GM19239 (cell line): Measurements from ENCODE around the gene LAMB4.

Source experiments
- DNase-seq: peaks from one replicate; pipeline ENCODE4 v3.0.0; 2011; ENCODE audit warnings: low spot score; ENCODE audit not compliant: insufficient read length
- FAIRE-seq: peaks from 2 replicates; lab custom pipeline; 2011; peaks lifted over from hg19 to GRCh38; lab: Jason Lieb, UNC

Gene LAMB4

DNA sequence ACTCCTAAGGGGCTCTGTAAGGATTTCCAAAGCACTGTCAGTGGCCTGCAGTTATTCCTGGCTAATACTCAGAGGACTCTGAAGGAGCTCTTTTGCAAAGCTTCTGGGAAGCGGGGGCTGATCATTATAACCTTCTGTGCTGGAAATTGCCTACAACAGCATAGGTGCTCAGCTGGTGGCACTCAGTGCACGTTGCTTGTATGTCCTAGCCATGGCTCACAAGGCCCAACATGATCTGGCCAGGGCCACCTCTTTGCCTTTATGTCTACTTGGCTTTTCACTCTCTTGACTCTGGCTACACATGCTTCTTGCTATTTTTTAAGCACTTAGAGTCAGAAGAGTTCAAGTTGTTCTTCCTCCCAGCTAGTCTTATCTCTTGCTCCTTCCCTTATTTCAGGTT, 17.5 kb downstream of the LAMB4 start:
- DNase-seq = no peak
- no peak for FAIRE-seq

DNA sequence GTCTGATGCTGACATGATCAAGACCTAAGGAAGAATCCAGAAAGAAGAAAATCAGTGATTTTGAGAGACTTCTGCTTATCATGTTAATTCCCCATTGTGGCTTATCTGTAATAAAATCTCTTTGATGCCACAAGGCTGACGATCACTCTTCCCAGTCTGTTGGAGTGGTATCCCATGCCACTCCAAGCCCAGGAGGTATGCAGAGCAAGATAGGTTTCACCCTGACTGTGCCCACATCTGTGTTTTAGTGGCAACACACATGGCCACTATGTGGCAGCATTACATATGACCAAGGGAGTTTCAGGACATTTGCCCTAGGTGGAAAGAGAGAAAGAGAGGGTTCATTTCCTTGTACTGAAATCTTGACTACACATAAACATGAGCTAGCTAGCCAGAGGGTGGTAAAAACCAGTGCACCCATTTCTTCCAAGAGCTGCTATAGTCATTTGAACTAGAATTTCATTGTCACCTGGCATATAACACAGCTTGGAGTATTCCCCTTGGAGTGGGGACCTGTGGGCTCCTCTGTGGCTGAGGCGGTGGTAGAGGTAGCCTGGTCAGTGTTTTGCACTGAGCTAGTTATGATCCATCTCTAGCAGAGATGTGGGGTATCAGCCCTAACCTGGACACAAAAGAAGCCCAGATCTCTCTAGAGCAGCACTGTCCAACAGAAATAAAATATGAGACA, 20.8 kb downstream of the LAMB4 start:
- FAIRE-seq (peak; percentile 47), DNase-seq (no peak)

DNA sequence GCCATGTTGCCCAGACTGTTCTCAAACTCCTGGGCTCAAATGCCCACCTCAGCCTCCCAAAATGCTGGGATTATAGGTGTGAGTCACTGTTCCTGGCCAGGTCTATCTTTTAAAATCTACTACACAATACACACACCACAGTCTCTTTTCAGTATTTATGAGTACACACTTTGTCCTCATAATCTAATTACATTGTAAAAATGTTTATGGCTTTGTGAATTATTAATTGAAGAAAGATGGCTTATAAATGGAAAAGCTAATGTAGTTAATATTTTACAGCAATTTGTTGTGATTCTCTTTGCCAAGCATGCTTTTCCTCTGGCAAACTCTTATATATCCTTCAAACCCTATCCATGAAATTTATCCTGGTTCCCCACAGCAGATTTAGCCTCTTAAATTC, 22.0 kb downstream of the LAMB4 start:
- FAIRE-seq (no peak), DNase-seq (no peak)

DNA sequence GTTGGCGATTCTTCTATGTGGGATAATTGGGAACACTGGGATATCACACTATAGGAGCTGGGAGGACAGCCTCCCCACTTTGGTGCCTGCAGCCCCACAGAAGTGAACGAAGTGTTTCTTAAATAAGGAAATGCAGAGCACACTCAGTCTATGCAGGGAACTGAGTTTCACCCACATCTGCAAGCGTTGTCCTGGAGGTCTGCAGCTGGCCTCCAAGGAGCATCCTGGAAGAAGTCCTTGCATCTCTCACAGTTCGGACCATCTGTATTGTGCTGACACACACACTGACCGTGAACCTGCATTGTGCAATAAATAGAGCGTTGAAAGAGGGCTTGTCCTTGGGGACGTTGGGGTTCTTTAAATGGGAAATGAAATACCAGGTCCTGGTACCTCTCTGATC, 25.8 kb downstream of the LAMB4 start:
- FAIRE-seq (no peak), DNase-seq (no peak)

DNA sequence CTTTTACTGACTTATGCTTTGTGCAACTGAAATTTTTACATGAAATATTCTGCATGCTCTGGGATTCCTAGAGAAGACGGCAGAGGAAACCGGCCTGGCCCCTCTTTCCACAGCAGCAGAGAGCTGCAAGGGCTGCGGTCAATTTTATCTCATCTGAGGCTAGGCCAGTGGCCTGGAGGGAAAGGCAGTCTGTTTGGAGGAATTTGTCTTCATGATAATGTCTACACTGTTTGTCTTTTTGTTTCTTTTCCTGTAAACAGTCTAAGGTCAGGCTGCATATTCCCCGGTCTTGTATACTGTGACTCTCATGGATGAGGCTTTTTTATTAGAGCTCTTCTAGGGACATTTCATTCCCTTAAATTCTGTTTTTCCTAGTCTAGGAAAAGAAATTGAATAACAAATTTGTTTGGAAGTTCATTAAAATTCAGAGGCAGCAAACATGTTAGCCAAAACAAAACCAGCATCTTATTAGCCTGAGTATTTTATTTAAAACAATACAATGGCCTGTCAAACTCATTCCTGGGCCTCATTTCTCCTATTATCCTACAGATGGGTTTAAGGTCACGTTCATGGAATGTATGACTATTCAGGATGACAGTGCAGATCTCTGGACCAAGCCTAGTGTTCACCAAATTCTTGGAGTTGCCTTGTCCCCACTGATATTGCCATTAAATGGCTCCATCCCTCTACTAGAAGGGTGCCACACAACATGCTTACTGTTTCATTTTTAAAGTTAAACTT, 26.4 kb downstream of the LAMB4 start:
- DNase-seq = no peak
- no peak for FAIRE-seq

DNA sequence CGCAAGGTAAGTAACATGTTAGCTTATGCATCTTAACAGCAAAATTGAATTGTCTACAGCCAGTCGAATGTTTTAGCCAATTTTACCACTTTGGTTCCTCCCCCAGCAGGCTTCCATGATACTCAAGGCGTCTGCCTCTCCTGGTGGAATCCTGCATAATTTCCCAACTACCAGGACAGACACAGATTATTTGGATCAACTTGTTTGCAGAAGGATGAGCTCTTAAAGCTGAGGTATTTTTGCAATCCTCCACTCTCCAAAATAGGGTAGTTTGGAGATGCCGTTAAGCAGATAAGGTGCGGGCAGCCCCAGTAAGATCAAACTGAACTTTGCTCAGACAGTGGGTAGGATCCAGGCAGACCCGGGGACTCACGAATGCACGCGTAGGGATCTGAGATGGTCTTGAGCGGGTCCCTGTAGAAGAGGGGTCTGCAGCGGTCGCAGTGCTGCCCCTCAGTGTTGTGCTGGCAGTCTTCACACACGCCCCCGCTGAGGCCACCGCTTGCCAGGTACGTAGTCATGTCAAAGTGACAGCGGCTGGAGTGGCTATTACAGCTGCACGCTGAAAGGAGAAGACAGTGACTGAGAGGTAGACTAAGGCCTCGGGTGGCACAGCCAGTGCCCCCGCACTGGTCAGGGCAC, 27.4 kb downstream of the LAMB4 start:
- DNase-seq = no peak
- FAIRE-seq = no peak

DNA sequence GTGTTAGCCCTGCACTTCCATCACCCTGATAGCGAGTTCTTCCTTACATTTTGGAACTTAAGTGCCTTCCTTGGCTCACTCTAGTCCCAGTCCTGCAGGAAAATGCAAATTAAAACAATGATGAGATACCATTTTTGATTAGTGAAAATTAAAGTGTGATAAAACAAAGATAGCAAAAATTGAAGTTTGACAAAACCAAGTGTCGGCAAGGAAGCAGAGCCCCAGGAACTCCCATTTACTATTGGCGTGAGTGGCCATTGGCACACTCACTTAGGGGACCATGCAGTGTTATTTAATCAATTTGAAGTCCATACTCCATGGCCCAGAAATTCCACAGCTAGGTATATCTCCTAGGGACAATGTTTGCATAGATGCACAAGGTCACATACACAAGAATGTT, 28.4 kb downstream of the LAMB4 start:
- DNase-seq (no peak), FAIRE-seq (no peak)

DNA sequence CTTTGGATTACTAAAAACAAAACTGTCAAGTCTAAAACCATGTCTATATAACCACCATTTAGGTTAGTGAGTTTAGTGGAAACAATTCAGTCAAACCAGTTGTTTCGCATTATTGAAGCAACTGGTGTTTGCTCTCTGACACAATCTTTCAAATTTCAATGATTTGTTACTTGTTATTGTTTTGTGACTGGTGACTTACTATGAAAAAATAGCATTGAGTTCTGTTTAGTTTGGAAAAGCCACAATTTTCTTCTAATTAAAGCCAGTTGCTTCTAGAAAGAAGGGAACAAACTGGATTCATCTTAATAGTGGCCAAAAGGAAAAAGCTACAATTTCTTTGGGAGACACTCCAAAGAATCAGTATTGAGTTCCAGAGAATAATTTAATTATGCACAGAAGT, 30.4 kb downstream of the LAMB4 start:
- FAIRE-seq (no peak), DNase-seq (no peak)

DNA sequence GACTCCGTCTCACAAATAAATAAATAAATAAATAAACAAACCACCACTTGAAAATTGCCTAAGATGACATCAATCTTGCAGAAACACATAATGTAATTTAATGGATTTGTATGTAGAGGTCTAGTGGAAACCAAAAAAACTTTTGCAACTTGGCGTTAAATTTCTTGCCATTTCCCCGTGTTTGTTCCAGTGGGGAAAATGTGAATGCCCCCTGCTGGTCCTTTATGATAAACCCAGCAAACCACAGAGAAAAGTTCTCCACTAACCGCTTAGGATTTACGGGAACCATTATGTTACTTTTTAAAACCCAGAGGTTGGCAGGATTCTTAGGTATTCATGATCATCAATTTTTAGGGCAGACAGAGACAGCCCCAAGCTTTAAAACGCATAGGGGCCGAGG, 32.5 kb downstream of the LAMB4 start:
- FAIRE-seq (no peak), DNase-seq (no peak)

DNA sequence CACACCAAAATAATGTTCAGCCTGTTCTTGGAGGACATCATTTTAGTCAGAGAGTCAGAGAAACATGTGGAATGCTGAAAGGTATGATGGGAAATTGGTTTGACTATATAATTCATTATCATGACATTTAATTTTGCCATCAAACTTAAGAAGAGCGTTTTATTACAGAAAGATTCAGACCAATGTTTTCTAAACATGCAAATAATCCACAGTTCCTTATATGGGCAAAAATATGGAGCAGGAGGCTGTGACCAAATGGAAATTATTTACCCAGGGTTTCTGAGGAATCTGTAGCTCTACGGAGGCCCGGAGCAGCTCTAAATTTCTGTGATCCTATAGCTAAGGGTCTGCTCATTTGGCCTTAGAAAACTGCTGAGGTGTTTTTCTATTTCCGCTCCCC, 33.2 kb downstream of the LAMB4 start:
- FAIRE-seq = no peak
- no peak for DNase-seq

DNA sequence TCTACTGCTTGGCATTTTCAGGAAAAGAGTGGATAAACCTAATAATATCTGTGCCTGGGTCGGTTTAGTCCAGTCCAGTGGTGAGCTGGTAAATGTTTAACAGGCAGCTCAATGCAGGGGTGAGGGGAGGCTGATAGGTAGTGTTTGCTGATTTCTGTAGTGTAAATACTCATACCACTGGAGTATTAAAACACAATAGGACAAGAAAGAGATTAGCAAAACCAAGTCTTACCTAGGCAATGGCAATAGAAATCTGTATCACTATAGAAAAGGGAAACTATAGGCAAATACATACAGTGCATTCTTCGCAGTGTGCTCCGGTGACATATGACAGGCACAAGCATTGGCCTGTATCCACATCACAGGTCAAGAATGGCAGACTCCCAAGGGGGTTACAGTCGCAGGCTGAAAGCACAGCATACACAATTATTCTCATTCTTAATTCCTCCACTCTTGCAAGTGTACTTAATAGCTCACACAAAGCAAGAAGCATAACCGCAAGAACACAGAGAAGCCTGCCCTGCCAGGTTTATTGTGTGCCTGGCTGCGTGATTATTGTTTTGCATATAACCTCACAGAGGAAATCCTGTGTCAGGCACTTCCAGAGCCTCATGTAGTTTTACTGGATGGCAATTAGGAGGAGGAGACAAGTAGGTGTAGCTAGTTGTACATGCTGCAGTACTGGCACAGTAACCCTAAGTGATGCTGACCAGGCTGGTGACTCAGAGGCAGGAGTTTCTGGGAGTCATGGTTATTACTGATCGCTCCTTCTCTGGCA, 35.0 kb downstream of the LAMB4 start:
- DNase-seq (no peak), FAIRE-seq (no peak)

DNA sequence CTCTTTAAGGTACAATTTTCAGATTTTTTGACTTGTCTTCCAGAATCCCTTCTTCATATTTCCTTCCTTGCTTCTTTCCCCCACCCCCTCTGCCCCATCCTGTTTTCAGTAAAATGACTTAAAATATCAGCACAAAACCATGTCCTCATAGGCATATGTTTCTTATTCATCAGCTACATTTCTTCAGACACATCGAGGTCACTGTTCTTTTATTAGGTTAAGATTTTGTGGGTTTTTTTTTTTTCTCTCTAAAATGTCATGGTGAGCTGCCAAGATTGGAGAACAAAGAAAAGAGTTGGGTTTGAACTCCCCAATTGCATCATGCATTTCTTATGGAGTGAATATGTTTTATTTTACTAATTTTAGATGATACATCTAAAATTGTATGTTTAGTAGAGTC, 35.8 kb downstream of the LAMB4 start:
- FAIRE-seq (no peak), DNase-seq (no peak)

DNA sequence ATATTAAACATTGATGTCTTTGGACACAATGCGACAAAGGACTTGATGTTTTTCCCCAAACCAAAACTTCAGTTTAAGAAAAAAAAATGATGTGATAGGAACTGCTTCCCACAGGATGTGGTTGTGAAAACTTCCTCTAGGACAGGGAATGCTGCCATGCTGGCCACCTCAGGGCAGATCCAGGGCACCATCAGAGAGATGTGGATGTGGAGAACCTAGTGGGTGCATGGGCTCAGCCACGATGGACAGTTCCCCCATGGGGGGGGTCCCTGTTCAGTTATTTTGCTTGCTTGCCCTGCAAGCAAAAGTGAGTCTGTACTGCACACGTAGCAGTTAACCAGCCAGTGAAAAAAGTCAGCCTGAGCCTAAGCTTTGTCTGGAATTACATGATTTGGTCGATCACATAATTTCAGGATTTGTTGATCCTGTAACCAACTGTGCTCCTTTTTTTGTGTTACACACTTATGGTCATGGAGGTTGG, 36.3 kb downstream of the LAMB4 start:
- DNase-seq = no peak
- no peak for FAIRE-seq

DNA sequence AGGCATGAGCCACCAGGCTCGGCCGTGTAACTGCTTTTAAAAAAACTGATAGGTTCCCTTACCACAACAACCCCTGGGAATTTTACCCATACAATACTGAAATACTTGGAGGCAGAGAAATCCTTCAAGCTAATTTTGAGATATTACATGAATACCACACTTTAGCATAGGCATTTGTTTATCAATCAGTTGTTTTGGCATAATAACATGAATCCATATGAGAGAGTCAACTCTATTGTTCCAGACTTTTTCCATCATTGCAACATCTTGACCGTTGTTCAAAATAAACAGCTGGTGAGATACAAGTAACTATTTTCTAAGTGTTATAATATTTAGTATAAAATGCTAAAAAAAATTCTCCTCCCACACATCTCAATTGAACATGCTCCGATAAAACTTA, 36.8 kb downstream of the LAMB4 start:
- FAIRE-seq (no peak), DNase-seq (no peak)

DNA sequence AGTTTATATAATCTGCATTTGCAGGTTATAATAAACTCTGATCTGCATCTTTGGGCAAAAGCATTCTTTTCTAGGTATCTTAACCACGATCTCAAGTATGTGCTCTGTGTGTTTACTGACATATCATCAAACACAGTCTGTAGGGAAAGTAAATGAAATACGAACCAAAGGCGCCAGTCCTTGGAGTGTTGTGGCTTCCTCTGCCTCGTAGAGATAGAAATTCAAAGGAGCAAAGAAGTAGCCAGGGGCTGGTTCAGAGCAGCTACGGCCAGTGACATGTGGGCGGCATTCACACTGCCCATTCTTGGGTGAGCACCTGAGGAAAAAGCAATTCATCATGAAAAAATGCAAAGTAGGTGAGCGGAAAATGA, 38.7 kb downstream of the LAMB4 start:
- FAIRE-seq (no peak), DNase-seq (no peak)

DNA sequence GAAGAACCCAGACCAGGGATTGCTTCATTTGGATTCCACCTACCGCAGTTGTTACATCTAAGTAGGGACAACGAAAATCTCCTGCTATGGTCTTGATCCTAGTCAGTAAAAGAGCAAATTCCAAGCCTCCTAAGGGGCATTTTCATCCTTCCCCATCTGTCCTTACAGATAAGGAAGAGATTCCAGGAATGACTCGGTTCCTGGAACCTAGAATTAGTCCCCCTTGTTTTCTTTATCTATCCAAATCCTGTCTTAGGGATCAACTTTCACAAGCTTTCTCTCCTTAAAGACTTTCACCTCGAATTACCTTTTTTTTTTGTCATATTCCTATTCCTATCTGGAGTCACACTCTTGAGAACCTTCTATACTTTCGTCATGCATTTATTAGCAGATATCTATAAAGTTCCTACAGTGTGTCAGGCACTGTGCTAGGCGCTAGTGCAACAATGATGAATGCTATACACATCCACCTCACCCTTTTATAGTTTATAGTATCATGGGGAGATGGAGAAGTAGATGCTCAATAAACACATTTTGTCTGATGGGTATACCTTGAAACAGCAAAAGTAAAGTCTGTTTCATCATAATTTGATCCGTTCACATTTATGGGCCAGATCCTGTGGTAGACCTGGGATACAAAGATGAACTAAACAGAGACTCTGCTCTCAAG, 39.2 kb downstream of the LAMB4 start:
- DNase-seq (no peak), FAIRE-seq (no peak)

DNA sequence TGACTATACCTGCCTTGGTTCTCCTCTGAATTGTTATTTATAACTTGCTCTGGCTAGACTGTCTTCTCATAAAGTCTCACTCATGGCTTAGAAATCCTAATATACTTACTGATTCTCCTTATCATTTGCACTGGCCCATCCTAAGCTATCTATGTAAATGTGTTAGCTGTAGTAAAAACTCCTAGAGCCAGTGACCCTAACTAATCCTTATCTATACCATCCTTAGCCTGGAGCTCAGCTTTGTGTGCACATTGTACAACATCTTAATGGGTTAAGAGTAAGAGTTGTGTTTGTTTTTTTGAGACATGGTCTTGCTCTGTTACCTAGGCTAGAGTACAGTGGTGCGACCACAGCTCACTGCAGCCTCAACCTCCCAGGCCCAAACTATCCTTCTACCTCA, 40.8 kb downstream of the LAMB4 start:
- FAIRE-seq = no peak
- DNase-seq = no peak

DNA sequence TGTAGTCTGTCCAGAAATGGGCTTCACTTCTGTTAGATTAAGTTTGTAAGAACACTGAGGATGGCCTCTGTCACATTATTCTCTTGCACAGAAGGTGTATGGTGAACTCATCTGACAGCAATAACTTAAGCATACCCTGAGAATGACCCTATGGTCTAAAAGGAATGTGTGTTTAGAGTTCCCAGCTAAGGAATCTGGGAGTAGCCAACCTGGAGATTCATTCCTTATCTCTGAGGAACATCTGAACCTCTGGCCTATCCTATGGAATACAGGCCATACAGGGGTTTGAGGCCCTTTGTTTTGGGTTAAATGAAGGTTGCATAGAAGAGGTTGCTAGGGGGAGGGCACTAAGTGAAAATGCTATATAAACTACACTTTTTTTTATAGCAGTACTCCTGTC, 41.4 kb downstream of the LAMB4 start:
- FAIRE-seq = no peak
- no peak for DNase-seq

DNA sequence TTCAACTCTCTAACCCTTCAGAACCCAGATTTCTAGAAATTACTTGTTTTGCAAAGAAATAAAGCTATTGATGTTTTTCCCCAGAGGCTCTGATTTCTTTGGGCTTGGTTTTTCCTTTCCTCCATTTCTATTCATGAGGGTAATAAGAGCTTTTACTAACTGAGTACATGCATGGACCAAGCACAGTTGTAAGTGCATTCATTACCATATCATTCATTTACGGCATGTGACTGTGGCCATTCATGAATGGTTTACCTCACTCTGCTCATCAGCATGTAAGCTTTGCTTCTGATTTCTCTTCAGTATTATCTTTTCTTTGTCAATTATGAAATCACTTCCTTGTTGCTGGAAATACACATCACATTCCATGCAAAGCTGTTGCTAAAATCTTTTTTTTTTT, 42.4 kb downstream of the LAMB4 start:
- DNase-seq = no peak
- no peak for FAIRE-seq

DNA sequence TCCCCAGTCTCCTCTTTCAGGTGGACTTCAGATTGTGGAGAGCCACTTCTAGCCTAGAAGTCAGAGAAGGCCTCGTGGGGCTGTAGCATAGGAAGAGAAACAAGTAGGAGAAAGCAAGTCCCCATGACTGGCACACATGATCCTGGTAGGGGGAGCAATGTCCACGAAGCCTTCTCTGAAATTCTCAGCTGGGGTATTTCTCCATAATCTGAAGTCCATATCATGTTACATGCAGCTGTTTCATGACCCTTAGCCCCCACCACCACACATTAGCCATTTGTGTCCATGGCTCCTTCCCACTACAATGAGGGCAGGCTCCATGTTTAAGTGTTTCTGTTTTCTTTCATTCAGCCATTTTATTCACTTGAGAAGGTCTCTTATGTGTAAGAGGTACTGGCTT, 43.2 kb downstream of the LAMB4 start:
- DNase-seq (no peak), FAIRE-seq (no peak)
